ENCODE data around the gene SMTN.

The SMTN gene

GRCh38 chr22:31127181-31127772, 46.2 kb downstream of the SMTN start:
- no peak for DNase-seq (ENCODE audit: low spot score)

- no peak for DNase-seq (ENCODE audit: low spot score)
These were observed 47.0 kb downstream of the SMTN start for GRCh38 chr22:31128156-31128555.

GRCh38 chr22:31130873-31131272, 49.8 kb downstream of the SMTN start:
- DNase-seq (ENCODE audit: low spot score) = no peak

GRCh38 chr22:31133911-31134310, 52.8 kb downstream of the SMTN start:
- DNase-seq (ENCODE audit: low spot score) = peak; percentile 3

GRCh38 chr22:31134688-31135087, 53.6 kb downstream of the SMTN start:
- peak; percentile 12 for DNase-seq (ENCODE audit: low spot score)

- peak; percentile 3 for DNase-seq (ENCODE audit: low spot score)
These were observed 54.6 kb downstream of the SMTN start for GRCh38 chr22:31135706-31136105.

- DNase-seq (ENCODE audit: low spot score) = no peak
These were observed 55.0 kb downstream of the SMTN start for GRCh38 chr22:31136155-31136554.

- DNase-seq (ENCODE audit: low spot score) = no peak
These were observed 55.6 kb downstream of the SMTN start for GRCh38 chr22:31136711-31137110.

- DNase-seq (ENCODE audit: low spot score) = no peak
These were observed 56.6 kb downstream of the SMTN start for GRCh38 chr22:31137721-31138120.

GRCh38 chr22:31138126-31138525, 57.0 kb downstream of the SMTN start:
- DNase-seq (ENCODE audit: low spot score) = no peak

GRCh38 chr22:31139066-31139465, 57.9 kb downstream of the SMTN start:
- DNase-seq (ENCODE audit: low spot score) = no peak

GRCh38 chr22:31139866-31140716, 59.0 kb downstream of the SMTN start, which contains the start of gene PLA2G3:
Gene PLA2G3, minus strand, starts transcription at chr22:31140508. Its CDS starts 154 bp downstream, at chr22:31140354.
- DNase-seq (ENCODE audit: low spot score) = peak; percentile 72

GRCh38 chr22:31140746-31141145, 59.6 kb downstream of the SMTN start:
- DNase-seq (ENCODE audit: low spot score) = no peak

- no peak for DNase-seq (ENCODE audit: low spot score)
These were observed 60.4 kb downstream of the SMTN start for GRCh38 chr22:31141551-31141950.

- no peak for DNase-seq (ENCODE audit: low spot score)
These were observed 61.2 kb downstream of the SMTN start for GRCh38 chr22:31142285-31142684.

GRCh38 chr22:31143038-31143437, 61.9 kb downstream of the SMTN start:
- DNase-seq (ENCODE audit: low spot score) = no peak

GRCh38 chr22:31143537-31143936, 62.4 kb downstream of the SMTN start:
- DNase-seq (ENCODE audit: low spot score) = no peak

GRCh38 chr22:31144223-31144622, 63.1 kb downstream of the SMTN start:
- DNase-seq (ENCODE audit: low spot score) = peak; percentile 7

GRCh38 chr22:31148488-31148887, 67.4 kb downstream of the SMTN start:
- peak; percentile 24 for DNase-seq (ENCODE audit: low spot score)

GRCh38 chr22:31148953-31149627, 68.0 kb downstream of the SMTN start:
- DNase-seq (ENCODE audit: low spot score) = peak; percentile 88

- DNase-seq (ENCODE audit: low spot score) = no peak
These were observed 69.5 kb downstream of the SMTN start for GRCh38 chr22:31150615-31151014.

- no peak for DNase-seq (ENCODE audit: low spot score)
These were observed 70.8 kb downstream of the SMTN start for GRCh38 chr22:31151872-31152271.

GRCh38 chr22:31153357-31153756, 72.2 kb downstream of the SMTN start:
- no peak for DNase-seq (ENCODE audit: low spot score)
